GM19468 (cell line): Measurements from ENCODE around the gene SNX22.
"Not testable (repeated sequence)": the region's sequence is repeated elsewhere in the genome, so short reads cannot be mapped to it uniquely, and the experiment has no call there.

Source experiments
- ATAC-seq: cut with Tn5 transposase; IDR thresholded peaks from one replicate; pipeline ENCODE4 v1.9.1; 2021; ENCODE audit warnings: mild to moderate bottlenecking, moderate library complexity, moderate number of reproducible peaks; ENCODE audit not compliant: unreplicated experiment; ENCODE audit errors: extremely low read depth

The SNX22 gene

GRCh38 chr15:64151727-64152506 lies at the start of gene SNX22:
SNX22 (plus strand) TSS chr15:64151731; CDS start chr15:64151776, 45 bp downstream.
- ATAC-seq, result no peak

- no peak for ATAC-seq
Measured at GRCh38 chr15:64102497-64102896, 49.0 kb upstream of the SNX22 start.

GRCh38 chr15:64105113-64105704 lies 46.3 kb upstream of the SNX22 start:
- no peak for ATAC-seq

GRCh38 chr15:64107337-64107736 lies 44.2 kb upstream of the SNX22 start:
- no peak for ATAC-seq

- ATAC-seq, result not testable (repeated sequence)
Measured at GRCh38 chr15:64110108-64110701, 41.3 kb upstream of the SNX22 start.

DNA sequence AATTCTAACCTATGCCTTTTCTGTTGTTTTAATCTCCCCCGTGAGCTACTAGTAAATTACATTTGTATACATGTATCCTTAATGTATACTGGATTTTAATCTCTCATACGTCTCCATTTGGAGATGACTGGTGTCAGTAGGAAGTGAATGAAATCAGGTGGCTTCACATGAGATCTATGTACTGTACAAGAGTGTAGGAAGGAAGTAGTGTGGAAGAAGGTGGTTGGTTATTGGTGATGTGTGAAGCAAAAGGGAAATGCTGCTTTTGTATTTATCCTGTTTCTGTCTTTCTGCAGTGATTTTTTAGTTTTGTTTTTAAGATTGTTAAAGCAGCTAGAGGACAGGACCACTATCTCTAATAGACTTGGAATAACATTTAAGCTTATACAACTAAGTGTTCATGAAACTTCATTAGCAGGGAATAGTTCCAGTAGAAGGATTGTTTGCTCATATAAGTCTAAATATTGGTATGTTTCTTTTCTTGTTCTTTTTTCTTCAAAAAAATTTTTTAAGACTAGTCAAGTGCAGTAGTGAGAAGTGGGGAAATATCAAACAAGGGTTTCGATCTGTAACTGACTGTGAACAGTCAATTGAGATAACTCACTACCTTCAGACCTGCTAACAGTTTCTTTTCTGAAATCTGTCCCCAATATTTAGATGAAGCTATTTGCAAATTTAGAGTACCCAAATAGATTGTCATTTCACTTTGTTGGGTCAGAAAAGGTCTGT lies 40.4 kb upstream of the SNX22 start:
- ATAC-seq, result no peak

DNA sequence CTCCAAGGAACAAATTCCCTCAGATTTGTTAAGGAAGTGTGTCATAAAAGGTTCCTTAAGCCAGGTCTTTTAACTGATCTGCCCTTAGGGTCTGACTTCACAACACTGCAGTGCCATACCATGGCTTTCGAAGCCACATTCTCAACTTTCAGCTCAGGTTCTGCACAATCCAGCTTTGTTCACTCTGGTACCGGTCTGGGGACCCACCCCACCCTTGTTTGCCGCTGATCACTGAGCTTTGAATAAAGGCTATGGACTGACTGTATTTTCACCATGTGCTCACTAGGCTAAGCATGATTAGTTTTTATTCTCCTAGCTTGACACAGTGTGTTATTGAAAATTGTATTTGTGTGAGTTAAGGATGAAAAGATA lies 39.9 kb upstream of the SNX22 start:
- no peak for ATAC-seq

- no peak for ATAC-seq
Measured at GRCh38 chr15:64112073-64112772, 39.3 kb upstream of the SNX22 start.

- no peak for ATAC-seq
Measured at GRCh38 chr15:64112904-64113303, 38.6 kb upstream of the SNX22 start.

GRCh38 chr15:64117759-64118487 lies 33.6 kb upstream of the SNX22 start:
- no peak for ATAC-seq

DNA sequence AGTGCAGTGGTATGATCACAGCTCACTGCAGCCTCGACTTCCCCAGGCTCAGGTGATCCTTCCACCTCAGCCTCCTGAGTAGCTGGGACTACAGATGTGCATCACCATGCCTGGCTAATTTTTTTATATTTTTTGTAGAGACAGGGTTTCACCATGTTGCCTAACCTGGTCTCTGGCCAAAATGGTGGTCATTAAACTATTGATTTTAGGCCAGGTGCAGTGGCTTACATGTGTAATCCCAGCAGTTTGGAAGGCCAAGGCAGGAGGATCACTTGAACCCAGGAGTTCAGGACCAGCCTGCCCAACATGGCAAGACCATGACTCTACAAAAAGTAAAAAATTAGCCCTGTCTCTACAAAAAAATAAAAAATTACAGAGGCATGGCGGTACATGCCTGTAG lies 31.2 kb upstream of the SNX22 start:
- not testable (repeated sequence) for ATAC-seq

GRCh38 chr15:64121614-64122013 lies 29.9 kb upstream of the SNX22 start:
- no peak for ATAC-seq

- no peak for ATAC-seq
Measured at GRCh38 chr15:64122444-64122843, 29.1 kb upstream of the SNX22 start.

GRCh38 chr15:64122936-64123351 lies 28.6 kb upstream of the SNX22 start:
- no peak for ATAC-seq

- ATAC-seq, result no peak
Measured at GRCh38 chr15:64125978-64126377, 25.6 kb upstream of the SNX22 start.

DNA sequence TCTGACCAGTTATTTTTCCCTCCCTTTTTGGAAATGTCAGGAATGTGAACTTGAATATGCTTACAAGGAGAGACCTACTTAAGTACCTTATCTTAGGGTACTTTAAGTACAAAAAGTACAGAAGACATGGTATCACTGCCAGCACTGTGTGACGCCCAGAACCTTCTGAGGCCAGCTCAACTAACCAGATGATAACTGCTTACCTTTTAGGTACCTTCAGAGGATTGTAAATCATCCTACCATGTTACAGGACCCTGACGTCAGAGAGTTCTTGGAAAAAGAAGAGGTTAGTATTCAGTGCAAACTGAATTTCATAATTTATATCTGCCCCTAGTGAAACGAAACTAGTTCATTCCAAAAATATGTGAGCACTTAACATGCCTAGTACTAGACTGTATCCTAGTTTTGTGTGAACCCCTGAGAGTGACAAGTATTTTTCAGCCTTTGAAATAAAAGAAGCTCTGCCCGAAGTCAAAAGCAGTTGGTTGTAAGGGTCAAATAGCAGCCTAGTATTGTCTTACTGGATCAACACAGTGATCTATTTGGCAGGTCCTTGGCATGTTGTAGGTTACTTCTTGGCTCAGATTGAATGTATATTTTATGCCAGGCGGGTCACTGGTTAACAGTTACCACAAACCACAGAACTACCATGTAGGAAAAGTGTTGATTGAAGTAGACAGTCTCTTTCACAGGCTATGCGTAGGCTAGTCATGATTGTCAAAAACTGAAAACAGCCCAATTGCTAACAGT lies 23.8 kb upstream of the SNX22 start:
- ATAC-seq, result no peak

DNA sequence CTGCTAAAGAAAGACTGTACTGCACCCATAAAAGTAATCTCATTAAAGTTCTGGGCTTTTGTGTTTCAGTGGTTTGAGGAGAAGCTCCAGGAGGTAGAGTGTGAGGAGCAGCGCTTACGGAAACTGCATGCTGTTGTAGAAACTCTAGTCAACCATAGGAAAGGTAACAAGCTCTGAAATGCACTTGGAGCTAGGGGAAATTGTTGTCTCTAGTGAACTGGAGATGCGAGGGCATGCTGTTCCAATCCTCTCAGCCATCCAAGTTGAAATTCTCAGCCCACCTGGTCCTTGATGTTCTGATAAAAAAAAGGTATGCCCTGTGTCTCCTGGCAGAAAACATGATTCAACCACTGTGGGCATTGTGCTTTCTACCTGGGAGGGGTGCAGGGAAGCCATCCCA lies 21.4 kb upstream of the SNX22 start:
- ATAC-seq, result no peak

GRCh38 chr15:64131547-64131946 lies 20.0 kb upstream of the SNX22 start:
- ATAC-seq, result no peak

DNA sequence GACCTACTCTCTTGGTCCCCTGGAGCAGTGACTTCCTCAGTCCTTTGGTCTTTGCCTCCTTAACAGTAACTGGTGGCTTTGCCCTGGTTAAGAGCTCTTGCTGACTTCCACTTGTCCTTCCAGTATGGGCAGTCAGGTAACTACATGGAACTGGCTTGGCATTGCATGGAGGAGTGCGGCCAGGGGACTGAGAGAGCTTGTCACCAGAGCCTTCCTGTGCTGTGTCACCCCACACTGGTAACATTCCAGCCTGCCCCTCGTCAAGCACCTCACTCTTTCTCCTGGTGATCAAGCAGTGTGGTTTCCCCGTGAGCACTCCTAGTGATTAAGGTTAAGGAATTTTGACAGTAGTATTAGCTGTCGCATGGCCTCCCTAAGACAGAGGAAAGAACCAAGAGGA lies 19.3 kb upstream of the SNX22 start:
- ATAC-seq, result no peak
